DND-41 (cell line): ENCODE measurements around the gene COL4A6.

ENCODE experiments used
- CTCF ChIP-seq: IDR thresholded peaks from 2 replicates; pipeline ENCODE4 v1.5.1; 2012; ENCODE audit warnings: borderline replicate concordance, low read length, moderate library complexity, mild to moderate bottlenecking; ENCODE audit not compliant: poor library complexity, severe bottlenecking; ENCODE audit errors: extremely low read depth
- EZH2 ChIP-seq: IDR thresholded peaks from 3 replicates; pipeline ENCODE4 v1.6.1; 2012; ENCODE audit warnings: borderline replicate concordance, low read depth, mild to moderate bottlenecking, moderate library complexity, low read length, inconsistent platforms; ENCODE audit not compliant: severe bottlenecking

DNA sequence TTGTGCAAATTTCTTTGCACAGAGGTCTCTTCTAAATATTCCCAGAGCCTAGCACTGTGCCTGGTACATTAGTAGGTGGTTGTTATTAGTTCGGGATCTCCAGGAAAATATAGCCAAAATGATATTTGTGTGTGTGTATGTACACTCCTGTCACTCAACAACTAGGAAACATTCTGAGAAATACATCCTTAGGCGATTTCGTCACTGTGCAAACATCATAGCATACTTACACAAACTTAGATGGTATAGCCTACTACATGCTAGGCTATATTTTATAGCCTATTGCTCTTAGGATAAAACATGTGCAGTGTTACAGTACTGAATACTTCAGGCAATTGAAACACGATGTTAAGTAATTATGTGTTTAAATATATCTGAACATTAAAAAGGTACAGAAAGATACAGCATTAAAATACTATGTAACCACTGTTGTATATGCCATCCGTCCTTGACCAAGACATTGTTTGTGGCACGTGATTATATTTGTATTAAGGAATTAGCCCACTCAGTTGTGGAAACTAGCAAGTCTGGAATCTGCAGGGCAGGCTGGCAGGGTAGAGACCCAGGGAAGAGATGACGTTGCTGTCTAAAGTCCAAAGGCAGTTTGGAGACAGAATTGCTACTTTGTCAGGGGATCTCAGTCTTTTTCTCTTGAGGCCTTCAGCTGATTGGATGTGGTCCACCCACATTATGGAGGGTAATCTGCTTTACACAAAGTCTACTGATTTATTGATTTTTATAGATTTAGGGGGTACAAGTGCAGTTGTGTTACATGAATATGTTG lies 106.9 kb downstream of the COL4A6 start:
- TF ChIP-seq CTCF (no peak), EZH2 (no peak)
